GM23338 (cell line): Measurements from ENCODE around the gene ATP10A. TPM values are rescaled to one million over a fixed set of nuclear protein-coding genes. Genes with fewer than 3 reads are reported as not detected.

ENCODE experiments used
- ATAC-seq: fragments of 200-7000 bp; cut with Tn5 transposase; 3 replicates; pipeline ENCODE4 v1.9.1; 2020
- DNase-seq: peaks from one replicate; pipeline ENCODE4 v3.0.0-alpha.2; 2015; ENCODE audit warnings: low spot score
- H2AFZ ChIP-seq: fragments of 200-600 bp; sonication (generic); 2 replicates; pipeline ENCODE4 v1.8.0; 2016; ENCODE audit warnings: antibody characterized with exemption, mild to moderate bottlenecking, moderate library complexity
- H3F3A ChIP-seq: fragments of 200-600 bp; sonication (generic); replicated peaks from 2 replicates; pipeline ENCODE4 v1.8.0; 2017; ENCODE audit warnings: antibody characterized with exemption, mixed run types, low read depth
- H3K27ac ChIP-seq: fragments of 200-600 bp; sonication (generic); 2 replicates; pipeline ENCODE4 v1.6.1; 2016; ENCODE audit warnings: low read depth
- H3K27me3 ChIP-seq: fragments of 200-600 bp; sonication (generic); 2 replicates; pipeline ENCODE4 v1.8.0; 2016; ENCODE audit warnings: mild to moderate bottlenecking, mixed run types, moderate library complexity; ENCODE audit not compliant: insufficient read depth
- H3K36me3 ChIP-seq: fragments of 200-600 bp; sonication (generic); 2 replicates; pipeline ENCODE4 v1.8.0; 2016; ENCODE audit warnings: mild to moderate bottlenecking; ENCODE audit not compliant: insufficient read depth
- H3K4me1 ChIP-seq: fragments of 200-600 bp; sonication (generic); 2 replicates; pipeline ENCODE4 v1.8.0; 2016; ENCODE audit warnings: mild to moderate bottlenecking, moderate library complexity; ENCODE audit not compliant: insufficient read depth
- H3K4me2 ChIP-seq: fragments of 200-600 bp; sonication (generic); 2 replicates; pipeline ENCODE4 v1.7.1; 2017; ENCODE audit warnings: mixed run types
- H3K4me3 ChIP-seq: fragments of 200-600 bp; sonication (generic); 2 replicates; pipeline ENCODE4 v1.6.1; 2016; ENCODE audit warnings: mixed run types
- H3K79me2 ChIP-seq: fragments of 200-600 bp; sonication (generic); replicated peaks from 2 replicates; pipeline ENCODE4 v1.8.0; 2017; ENCODE audit warnings: mild to moderate bottlenecking; ENCODE audit not compliant: insufficient read depth
- H3K9me2 ChIP-seq: fragments of 200-600 bp; sonication (generic); 2 replicates; pipeline ENCODE4 v1.8.0; 2017; ENCODE audit not compliant: insufficient read depth
- H4K20me1 ChIP-seq: fragments of 200-600 bp; sonication (generic); replicated peaks from 2 replicates; pipeline ENCODE4 v1.8.0; 2017; ENCODE audit warnings: mild to moderate bottlenecking; ENCODE audit not compliant: insufficient read depth
- H3K27ac Mint-ChIP-seq: 2 replicates; pipeline ENCODE4 v1.8.0; 2020; ENCODE audit warnings: inconsistent platforms, mild to moderate bottlenecking, moderate library complexity, mixed read lengths
- H3K27me3 Mint-ChIP-seq: 3 replicates; pipeline ENCODE4 v1.8.0; 2022; ENCODE audit warnings: low read depth, mild to moderate bottlenecking, moderate library complexity, mixed read lengths, inconsistent platforms; ENCODE audit not compliant: insufficient read depth, poor library complexity
- H3K36me3 Mint-ChIP-seq: 3 replicates; pipeline ENCODE4 v1.8.0; 2021; ENCODE audit warnings: low read depth, mild to moderate bottlenecking, inconsistent platforms, moderate library complexity, mixed read lengths
- H3K4me1 Mint-ChIP-seq: 3 replicates; pipeline ENCODE4 v1.8.0; 2020; ENCODE audit warnings: mild to moderate bottlenecking, inconsistent platforms, mixed read lengths
- H3K4me3 Mint-ChIP-seq: 3 replicates; pipeline ENCODE4 v1.8.0; 2021; ENCODE audit warnings: moderate library complexity, mild to moderate bottlenecking, inconsistent platforms, mixed read lengths
- H3K9me3 Mint-ChIP-seq: 3 replicates; pipeline ENCODE4 v1.8.0; 2020; ENCODE audit warnings: moderate library complexity, mild to moderate bottlenecking, inconsistent platforms, mixed read lengths
- polyA plus RNA-seq: library from polyadenylated mRNA; unstranded; fragments of >200 nt; fragmentation: Nextera tagmentation; extraction: Ambion mirVana; gene quantifications from 2 replicates; pipeline ENCODE4 v1.2.1, GENCODE V29; 2016
- total RNA-seq: library from RNA; depleted of rRNA; stranded (reverse); fragments of >200 nt; shearing (Covaris generic); gene quantifications from 2 replicates; pipeline ENCODE4 v1.2.3, GENCODE V29; 2014
- TF ChIP-seq, protein P1 (sequence below): fragments of 250-450 bp; sonication (Bioruptor Pico); IDR thresholded peaks from 2 replicates; pipeline ENCODE4 v1.5.0; 2020; ENCODE audit warnings: mild to moderate bottlenecking, moderate library complexity
- TF ChIP-seq, protein P2 (sequence below), 2 experiments: fragments of 200-600 bp in 1 of 2; sonication (generic) in 1 of 2; conservative IDR thresholded peaks; 2 replicates each; pipeline versions ENCODE4 v1.5.1 to v1.6.1; 2016 to 2017; ENCODE audit warnings: antibody characterized with exemption in 2 of 2, low read depth in 2 of 2, mild to moderate bottlenecking in 2 of 2, moderate library complexity in 1 of 2

ATP10A gene
- total and polyA plus RNA-seq, 2 experiments from 2014 or later: 0.36 to 5.6 TPM

DNA sequence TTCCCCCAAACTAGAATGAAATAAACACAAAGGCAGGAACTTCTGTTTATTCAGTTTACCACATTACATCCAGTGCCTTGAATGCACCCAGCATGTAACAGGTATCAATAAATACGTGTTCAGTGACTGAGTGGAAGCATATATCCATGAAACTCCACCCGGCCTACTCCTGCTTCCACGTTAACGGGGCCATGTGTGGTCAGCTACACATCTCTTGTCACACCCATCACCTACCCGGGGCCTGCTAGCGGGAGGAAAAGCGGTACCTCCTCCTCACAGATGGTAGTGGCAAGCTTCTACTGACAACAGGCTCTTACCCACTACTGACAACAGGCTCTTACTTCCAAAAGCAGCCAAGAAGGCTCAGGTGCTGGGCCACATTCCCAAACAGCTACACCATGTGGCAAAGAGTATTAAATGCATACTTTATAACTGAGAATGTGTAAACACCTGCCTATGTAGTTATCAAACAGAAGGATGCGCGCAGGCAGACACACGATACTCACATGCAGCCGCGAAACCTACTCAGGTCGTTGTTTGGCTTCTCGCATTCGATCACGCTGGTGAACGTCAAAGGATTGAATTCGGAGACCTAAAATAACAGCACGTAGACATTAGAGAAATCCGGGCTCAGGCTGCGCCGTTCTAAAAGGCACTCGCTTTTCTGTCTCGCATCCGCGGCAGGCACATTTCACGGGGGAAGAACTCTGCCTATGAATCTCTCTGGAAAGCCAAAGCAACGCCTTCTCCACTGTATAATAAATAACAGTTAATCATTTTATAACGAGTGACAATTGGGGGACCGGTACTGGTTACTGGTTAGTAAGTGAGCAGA, 127.4 kb downstream of the ATP10A start (continued):
- TF ChIP-seq, protein P1, sequence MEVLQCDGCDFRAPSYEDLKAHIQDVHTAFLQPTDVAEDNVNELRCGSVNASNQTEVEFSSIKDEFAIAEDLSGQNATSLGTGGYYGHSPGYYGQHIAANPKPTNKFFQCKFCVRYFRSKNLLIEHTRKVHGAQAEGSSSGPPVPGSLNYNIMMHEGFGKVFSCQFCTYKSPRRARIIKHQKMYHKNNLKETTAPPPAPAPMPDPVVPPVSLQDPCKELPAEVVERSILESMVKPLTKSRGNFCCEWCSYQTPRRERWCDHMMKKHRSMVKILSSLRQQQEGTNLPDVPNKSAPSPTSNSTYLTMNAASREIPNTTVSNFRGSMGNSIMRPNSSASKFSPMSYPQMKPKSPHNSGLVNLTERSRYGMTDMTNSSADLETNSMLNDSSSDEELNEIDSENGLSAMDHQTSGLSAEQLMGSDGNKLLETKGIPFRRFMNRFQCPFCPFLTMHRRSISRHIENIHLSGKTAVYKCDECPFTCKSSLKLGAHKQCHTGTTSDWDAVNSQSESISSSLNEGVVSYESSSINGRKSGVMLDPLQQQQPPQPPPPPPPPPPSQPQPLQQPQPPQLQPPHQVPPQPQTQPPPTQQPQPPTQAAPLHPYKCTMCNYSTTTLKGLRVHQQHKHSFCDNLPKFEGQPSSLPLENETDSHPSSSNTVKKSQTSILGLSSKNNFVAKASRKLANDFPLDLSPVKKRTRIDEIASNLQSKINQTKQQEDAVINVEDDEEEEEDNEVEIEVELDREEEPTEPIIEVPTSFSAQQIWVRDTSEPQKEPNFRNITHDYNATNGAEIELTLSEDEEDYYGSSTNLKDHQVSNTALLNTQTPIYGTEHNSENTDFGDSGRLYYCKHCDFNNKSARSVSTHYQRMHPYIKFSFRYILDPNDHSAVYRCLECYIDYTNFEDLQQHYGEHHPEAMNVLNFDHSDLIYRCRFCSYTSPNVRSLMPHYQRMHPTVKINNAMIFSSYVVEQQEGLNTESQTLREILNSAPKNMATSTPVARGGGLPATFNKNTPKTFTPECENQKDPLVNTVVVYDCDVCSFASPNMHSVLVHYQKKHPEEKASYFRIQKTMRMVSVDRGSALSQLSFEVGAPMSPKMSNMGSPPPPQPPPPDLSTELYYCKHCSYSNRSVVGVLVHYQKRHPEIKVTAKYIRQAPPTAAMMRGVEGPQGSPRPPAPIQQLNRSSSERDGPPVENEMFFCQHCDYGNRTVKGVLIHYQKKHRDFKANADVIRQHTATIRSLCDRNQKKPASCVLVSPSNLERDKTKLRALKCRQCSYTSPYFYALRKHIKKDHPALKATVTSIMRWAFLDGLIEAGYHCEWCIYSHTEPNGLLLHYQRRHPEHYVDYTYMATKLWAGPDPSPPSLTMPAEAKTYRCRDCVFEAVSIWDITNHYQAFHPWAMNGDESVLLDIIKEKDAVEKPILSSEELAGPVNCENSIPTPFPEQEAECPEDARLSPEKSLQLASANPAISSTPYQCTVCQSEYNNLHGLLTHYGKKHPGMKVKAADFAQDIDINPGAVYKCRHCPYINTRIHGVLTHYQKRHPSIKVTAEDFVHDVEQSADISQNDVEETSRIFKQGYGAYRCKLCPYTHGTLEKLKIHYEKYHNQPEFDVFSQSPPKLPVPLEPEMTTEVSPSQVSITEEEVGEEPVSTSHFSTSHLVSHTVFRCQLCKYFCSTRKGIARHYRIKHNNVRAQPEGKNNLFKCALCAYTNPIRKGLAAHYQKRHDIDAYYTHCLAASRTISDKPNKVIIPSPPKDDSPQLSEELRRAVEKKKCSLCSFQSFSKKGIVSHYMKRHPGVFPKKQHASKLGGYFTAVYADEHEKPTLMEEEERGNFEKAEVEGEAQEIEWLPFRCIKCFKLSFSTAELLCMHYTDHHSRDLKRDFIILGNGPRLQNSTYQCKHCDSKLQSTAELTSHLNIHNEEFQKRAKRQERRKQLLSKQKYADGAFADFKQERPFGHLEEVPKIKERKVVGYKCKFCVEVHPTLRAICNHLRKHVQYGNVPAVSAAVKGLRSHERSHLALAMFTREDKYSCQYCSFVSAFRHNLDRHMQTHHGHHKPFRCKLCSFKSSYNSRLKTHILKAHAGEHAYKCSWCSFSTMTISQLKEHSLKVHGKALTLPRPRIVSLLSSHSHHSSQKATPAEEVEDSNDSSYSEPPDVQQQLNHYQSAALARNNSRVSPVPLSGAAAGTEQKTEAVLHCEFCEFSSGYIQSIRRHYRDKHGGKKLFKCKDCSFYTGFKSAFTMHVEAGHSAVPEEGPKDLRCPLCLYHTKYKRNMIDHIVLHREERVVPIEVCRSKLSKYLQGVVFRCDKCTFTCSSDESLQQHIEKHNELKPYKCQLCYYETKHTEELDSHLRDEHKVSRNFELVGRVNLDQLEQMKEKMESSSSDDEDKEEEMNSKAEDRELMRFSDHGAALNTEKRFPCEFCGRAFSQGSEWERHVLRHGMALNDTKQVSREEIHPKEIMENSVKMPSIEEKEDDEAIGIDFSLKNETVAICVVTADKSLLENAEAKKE: no peak
- TF ChIP-seq, protein P2, sequence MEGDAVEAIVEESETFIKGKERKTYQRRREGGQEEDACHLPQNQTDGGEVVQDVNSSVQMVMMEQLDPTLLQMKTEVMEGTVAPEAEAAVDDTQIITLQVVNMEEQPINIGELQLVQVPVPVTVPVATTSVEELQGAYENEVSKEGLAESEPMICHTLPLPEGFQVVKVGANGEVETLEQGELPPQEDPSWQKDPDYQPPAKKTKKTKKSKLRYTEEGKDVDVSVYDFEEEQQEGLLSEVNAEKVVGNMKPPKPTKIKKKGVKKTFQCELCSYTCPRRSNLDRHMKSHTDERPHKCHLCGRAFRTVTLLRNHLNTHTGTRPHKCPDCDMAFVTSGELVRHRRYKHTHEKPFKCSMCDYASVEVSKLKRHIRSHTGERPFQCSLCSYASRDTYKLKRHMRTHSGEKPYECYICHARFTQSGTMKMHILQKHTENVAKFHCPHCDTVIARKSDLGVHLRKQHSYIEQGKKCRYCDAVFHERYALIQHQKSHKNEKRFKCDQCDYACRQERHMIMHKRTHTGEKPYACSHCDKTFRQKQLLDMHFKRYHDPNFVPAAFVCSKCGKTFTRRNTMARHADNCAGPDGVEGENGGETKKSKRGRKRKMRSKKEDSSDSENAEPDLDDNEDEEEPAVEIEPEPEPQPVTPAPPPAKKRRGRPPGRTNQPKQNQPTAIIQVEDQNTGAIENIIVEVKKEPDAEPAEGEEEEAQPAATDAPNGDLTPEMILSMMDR (conservative IDR thresholded peaks at IDR 0.05; ENCODE audit: low read depth in 2 of 2): no peak

DNA sequence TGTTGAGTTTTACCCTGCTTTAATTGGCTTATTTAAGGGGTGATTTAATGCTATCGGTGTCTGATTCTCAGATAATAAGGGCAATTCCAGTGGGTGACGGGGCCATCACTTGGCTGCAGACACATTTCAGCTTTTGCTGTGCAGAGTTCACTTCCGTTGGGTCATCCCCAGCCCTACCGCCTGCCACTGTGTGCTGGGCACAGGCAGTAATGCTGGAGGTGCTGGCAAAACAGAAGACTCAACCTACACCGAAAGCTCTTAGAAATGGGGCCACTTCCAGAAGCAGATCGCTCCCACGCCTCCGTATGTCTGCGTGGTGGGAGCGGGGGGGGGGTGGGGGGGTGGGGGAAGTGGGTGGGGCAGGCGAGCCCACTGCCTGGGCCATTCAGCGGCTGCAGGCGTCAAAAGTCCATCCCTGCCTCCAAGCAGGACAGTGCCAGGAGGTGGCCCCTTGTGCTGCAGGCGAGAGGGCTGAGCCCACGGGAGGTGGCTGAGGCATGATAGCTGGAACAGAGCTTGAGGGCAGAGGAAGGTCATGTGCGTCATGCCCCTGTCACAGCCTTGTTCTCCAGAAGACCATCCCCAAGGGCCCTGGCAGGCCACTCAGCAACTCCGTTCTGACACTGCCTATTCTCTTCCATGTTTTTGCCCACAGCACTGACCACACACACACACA, 128.3 kb downstream of the ATP10A start:
- H3K36me3 Mint-ChIP-seq: no peaks in the 10 kb centered on the region
- H3K4me3 Mint-ChIP-seq: no peak overlapping the region
- H3K4me3 ChIP-seq: no peak overlapping the region
- ATAC-seq (no peak), DNase-seq (no peak)
- H3K4me1 ChIP-seq: no peaks in the 10 kb centered on the region
- H3K79me2 ChIP-seq: no peaks in the 10 kb centered on the region
- H3K27me3 ChIP-seq: no peaks in the 10 kb centered on the region
- H3K27ac ChIP-seq: no peak overlapping the region
- no peaks in the 10 kb centered on the region for H4K20me1 ChIP-seq
- peaks cover 2% of the 10 kb centered on the region for H3K27me3 Mint-ChIP-seq
- no peaks in the 10 kb centered on the region for H3F3A ChIP-seq
- no peaks in the 10 kb centered on the region for H3K9me3 Mint-ChIP-seq
- no peaks in the 10 kb centered on the region for H3K36me3 ChIP-seq
- H2AFZ ChIP-seq: no peak overlapping the region
- H3K4me1 Mint-ChIP-seq: no peaks in the 10 kb centered on the region; the same call in 2 of the 3 replicates
- no peak overlapping the region for H3K4me2 ChIP-seq
- H3K9me2 ChIP-seq: no peaks in the 10 kb centered on the region
- no peak overlapping the region for H3K27ac Mint-ChIP-seq
- TF ChIP-seq, protein P1: no peak
